Chondrocyte (in vitro differentiated cells): ENCODE results near the gene RSPH1. TPM values are rescaled to one million over a fixed set of nuclear protein-coding genes. Genes with fewer than 3 reads are reported as not detected.

Experiments used
- DNase-seq: peaks from one replicate; pipeline ENCODE4 v3.0.0; 2021; ENCODE audit warnings: mixed read lengths, low spot score
- H3K27ac Mint-ChIP-seq: one replicate; pipeline ENCODE4 v1.8.0; 2021; ENCODE audit warnings: mild to moderate bottlenecking, moderate library complexity, mixed read lengths; ENCODE audit not compliant: unreplicated experiment
- H3K27me3 Mint-ChIP-seq: 2 replicates; pipeline ENCODE4 v1.8.0; 2021; ENCODE audit warnings: low read depth, mixed read lengths
- H3K36me3 Mint-ChIP-seq: 2 replicates; pipeline ENCODE4 v1.8.0; 2021; ENCODE audit warnings: low read depth, mixed read lengths
- H3K4me1 Mint-ChIP-seq: 2 replicates; pipeline ENCODE4 v1.8.0; 2021; ENCODE audit warnings: low read depth, mild to moderate bottlenecking, mixed read lengths
- H3K4me3 Mint-ChIP-seq: one replicate; pipeline ENCODE4 v1.8.0; 2021; ENCODE audit warnings: mild to moderate bottlenecking, moderate library complexity, mixed read lengths; ENCODE audit not compliant: unreplicated experiment
- H3K9me3 Mint-ChIP-seq: 2 replicates; pipeline ENCODE4 v1.8.0; 2021; ENCODE audit warnings: low read depth, mixed read lengths
- total RNA-seq: library from RNA; stranded (reverse); gene quantifications from 3 replicates; pipeline ENCODE4 v1.2.1, GENCODE V29; 2021
- TF ChIP-seq, protein P1 (sequence below): fragments of 200-600 bp; sonication (generic); IDR thresholded peaks from 2 replicates; pipeline ENCODE4 v1.5.0; 2021; ENCODE audit warnings: antibody characterized with exemption, mild to moderate bottlenecking, moderate library complexity

The RSPH1 gene
- total RNA-seq, 1 donor from 2014 or later, result 0.15 TPM

DNA sequence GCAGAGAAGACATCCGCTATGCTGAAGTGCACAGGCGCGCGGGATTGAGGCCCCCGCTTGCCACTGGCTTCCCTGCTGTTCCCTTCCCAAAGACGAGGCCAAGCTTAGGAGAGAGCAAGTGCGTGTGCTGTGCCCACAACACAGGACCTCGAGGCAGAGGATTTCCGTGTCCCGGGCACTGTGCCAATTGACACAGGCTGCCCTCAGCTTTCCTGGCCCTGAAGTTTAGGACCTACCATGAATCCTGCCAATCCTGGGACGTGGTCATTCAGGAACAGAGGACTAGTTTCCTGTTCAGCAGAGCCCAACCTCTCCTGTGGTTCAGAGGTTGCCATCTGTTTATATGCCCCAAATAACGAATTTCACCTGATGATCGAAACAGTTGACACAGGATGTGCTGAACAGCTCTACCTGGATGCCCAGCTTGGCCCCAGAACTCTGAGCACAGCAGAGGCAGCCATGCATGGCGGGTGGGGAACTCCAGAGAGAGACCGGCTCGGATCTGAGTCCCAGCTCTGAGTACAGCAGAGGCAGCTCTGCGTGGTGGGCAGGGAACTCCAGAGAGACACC lies 39.7 kb upstream of the RSPH1 start:
- DNase-seq, result no peak
- no peak overlapping the region for H3K4me3 Mint-ChIP-seq
- no peaks in the 10 kb centered on the region for H3K4me1 Mint-ChIP-seq
- no peaks in the 10 kb centered on the region for H3K9me3 Mint-ChIP-seq
- TF ChIP-seq, protein P1, sequence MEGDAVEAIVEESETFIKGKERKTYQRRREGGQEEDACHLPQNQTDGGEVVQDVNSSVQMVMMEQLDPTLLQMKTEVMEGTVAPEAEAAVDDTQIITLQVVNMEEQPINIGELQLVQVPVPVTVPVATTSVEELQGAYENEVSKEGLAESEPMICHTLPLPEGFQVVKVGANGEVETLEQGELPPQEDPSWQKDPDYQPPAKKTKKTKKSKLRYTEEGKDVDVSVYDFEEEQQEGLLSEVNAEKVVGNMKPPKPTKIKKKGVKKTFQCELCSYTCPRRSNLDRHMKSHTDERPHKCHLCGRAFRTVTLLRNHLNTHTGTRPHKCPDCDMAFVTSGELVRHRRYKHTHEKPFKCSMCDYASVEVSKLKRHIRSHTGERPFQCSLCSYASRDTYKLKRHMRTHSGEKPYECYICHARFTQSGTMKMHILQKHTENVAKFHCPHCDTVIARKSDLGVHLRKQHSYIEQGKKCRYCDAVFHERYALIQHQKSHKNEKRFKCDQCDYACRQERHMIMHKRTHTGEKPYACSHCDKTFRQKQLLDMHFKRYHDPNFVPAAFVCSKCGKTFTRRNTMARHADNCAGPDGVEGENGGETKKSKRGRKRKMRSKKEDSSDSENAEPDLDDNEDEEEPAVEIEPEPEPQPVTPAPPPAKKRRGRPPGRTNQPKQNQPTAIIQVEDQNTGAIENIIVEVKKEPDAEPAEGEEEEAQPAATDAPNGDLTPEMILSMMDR, result no peak
- peaks cover 5% of the 10 kb centered on the region for H3K36me3 Mint-ChIP-seq
- H3K27ac Mint-ChIP-seq, result no peak overlapping the region
- no peaks in the 10 kb centered on the region for H3K27me3 Mint-ChIP-seq

DNA sequence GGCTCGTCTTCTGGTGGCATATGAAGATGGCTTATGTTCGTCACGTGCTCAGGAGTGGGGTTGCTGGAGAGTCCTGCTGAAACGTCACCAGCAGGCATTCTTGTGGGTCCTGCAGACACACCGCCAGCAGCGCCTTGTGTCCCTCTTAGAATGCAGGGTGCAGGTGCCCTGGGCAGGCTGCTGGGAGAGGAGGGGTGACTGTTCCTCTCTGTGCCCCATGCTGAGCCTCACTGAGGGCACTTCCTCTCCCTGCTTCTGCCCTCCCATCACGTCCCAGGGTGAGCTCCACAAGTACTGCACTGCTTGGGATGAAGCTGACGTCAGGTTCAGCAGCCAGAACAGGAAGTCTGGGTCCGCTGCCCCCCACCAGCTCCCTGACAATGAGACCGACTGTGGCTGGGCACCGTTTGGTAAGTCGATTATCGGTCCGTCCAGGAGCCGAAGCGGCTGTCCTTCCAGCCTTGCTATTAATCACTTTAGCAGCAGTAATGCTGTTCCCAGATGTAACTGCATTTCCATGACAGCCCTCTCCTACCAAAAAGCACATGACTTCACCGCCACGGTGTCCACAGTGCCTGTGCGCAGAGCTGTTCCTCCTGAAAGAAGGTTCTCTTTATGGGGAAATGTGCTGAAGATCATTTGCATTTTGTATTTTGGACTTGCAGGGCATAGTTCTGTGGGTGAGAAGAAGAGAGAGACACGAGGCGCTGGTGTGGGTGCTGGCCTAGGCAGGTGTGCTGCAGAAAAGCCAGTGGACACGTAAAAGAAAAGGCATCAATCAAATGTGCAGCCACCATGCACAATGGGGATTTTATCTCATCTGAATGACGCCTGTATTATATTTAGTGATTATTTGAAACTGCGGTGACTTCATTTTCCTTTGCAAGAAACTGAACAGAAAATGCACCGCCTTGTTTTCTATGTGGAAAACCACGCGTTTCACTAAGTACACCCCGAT lies 38.7 kb upstream of the RSPH1 start:
- H3K4me3 Mint-ChIP-seq, result no peak overlapping the region
- no peaks in the 10 kb centered on the region for H3K27me3 Mint-ChIP-seq
- DNase-seq, result no peak
- no peaks in the 10 kb centered on the region for H3K4me1 Mint-ChIP-seq
- no peak overlapping the region for H3K27ac Mint-ChIP-seq
- TF ChIP-seq, protein P1, result no peak
- H3K36me3 Mint-ChIP-seq, result peaks cover 1% of the 10 kb centered on the region
- H3K9me3 Mint-ChIP-seq, result no peaks in the 10 kb centered on the region

DNA sequence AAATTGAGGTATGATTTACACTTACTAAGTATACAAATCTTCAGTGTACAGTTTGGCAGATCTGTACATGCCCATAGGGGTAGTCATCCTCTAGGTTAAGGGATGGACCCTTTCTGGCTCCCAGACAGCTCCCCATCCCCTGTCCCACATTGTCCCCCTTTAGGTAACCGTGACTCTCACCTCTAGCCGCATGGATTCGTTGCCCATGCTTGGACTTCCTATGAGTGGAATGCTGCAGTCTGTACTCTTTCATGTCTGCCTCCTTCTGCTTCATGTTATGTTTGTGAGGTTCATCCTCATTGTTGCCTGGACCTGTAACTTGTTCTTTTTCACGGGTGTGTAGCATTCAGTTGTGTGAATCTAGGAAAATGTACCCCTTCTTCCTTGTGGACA lies 37.9 kb upstream of the RSPH1 start:
- Mint-ChIP-seq H3K27ac (no peak overlapping the region), H3K27me3 (no peaks in the 10 kb centered on the region), H3K4me3 (no peak overlapping the region), H3K36me3 (peaks cover 1% of the 10 kb centered on the region), H3K9me3 (no peaks in the 10 kb centered on the region), H3K4me1 (no peaks in the 10 kb centered on the region)
- DNase-seq, result no peak
- TF ChIP-seq, protein P1, result no peak

DNA sequence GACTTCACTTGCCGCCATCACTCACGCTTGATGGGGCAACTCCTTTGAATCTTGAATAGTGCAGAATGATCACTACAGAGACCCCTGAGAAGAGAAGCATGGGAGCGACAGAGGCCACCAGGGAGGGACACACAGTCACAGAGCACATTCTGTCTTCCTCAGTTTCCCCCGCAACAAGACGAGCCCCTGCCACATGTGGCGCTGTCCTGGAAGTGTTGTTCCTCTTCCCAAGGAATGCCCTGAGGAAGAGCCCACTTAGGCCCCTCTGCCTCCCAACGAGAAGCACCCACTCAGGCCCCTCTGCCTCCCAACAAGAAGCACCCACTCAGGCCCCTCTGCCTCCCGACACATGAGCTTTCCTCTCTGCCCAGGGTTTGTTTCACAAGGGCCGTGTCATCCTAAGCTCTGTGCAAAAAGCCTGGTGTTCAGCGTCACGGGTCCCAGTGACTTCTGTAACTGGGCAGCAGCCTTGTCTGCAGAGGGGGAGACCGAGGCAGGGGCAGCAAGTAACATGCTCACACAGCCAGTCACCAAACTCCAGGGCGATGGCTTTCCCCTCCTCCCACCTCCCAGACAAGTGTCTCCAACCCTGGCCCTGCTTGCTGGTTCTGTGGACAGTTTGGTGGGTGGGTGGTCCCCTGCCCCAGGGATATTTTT lies 37.4 kb upstream of the RSPH1 start:
- H3K9me3 Mint-ChIP-seq, result no peaks in the 10 kb centered on the region

More for the DNA sequence above, 37.4 kb upstream of the RSPH1 start:
- H3K36me3 Mint-ChIP-seq, result peaks cover 1% of the 10 kb centered on the region
- H3K4me1 Mint-ChIP-seq, result no peaks in the 10 kb centered on the region
- no peak for DNase-seq
- TF ChIP-seq, protein P1, result no peak
- H3K27ac Mint-ChIP-seq, result no peak overlapping the region
- no peak overlapping the region for H3K4me3 Mint-ChIP-seq
- no peaks in the 10 kb centered on the region for H3K27me3 Mint-ChIP-seq
